ENCODE measurements around the gene IL1RAPL2.

IL1RAPL2 gene

DNA sequence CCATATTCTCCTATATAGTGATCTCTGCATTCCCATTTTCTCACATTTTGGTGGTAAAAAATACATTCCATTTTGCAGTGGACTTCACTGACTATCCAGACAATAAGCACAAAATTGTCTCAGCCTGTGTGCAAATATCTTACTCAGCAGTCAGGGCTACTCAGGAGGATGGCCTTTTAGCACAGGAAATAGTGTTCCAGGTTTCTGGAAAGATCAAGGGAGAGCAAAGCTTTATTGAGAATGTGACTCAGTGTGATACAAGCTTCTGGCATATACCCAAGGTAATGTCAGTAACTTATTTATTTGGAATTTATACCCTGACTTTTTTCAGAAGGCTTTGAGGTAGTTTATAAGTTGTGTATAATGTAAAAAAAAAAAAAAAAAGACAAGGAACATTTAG lies 421.1 kb downstream of the IL1RAPL2 start:
- no peak for ATAC-seq
- TF ChIP-seq RARB (CRISPR knock-in tag; IDR thresholded peaks at IDR 0.05) (no peak), ZC3H10 (CRISPR knock-in tag; IDR thresholded peaks at IDR 0.05) (no peak), GLIS3 (CRISPR knock-in tag; IDR thresholded peaks at IDR 0.05) (no peak), ZFP3 (CRISPR knock-in tag; IDR thresholded peaks at IDR 0.05) (no peak), ZNF8 (CRISPR knock-in tag; IDR thresholded peaks at IDR 0.05) (no peak), BACH2 (CRISPR knock-in tag; IDR thresholded peaks at IDR 0.05; ENCODE audit: borderline replicate concordance) (no peak), ZFP30 (CRISPR knock-in tag; IDR thresholded peaks at IDR 0.05) (no peak), ISL1 (CRISPR knock-in tag; IDR thresholded peaks at IDR 0.05) (no peak), TCF4 (CRISPR knock-in tag; IDR thresholded peaks at IDR 0.05; ENCODE audit: borderline replicate concordance) (no peak), ZNF565 (CRISPR knock-in tag; conservative IDR thresholded peaks at IDR 0.05; ENCODE audit: low read depth) (no peak), ARNTL (CRISPR knock-in tag; IDR thresholded peaks at IDR 0.05; ENCODE audit: borderline replicate concordance, low read depth) (no peak), TOX (CRISPR knock-in tag; IDR thresholded peaks at IDR 0.05; ENCODE audit: borderline replicate concordance) (no peak), OSR1 (CRISPR knock-in tag; IDR thresholded peaks at IDR 0.05) (no peak), ESRRG (CRISPR knock-in tag; IDR thresholded peaks at IDR 0.05) (no peak), PPARA (CRISPR knock-in tag; IDR thresholded peaks at IDR 0.05; ENCODE audit: borderline replicate concordance) (no peak), ZNF70 (CRISPR knock-in tag; IDR thresholded peaks at IDR 0.05) (no peak)
- TF ChIP-seq, protein P1, sequence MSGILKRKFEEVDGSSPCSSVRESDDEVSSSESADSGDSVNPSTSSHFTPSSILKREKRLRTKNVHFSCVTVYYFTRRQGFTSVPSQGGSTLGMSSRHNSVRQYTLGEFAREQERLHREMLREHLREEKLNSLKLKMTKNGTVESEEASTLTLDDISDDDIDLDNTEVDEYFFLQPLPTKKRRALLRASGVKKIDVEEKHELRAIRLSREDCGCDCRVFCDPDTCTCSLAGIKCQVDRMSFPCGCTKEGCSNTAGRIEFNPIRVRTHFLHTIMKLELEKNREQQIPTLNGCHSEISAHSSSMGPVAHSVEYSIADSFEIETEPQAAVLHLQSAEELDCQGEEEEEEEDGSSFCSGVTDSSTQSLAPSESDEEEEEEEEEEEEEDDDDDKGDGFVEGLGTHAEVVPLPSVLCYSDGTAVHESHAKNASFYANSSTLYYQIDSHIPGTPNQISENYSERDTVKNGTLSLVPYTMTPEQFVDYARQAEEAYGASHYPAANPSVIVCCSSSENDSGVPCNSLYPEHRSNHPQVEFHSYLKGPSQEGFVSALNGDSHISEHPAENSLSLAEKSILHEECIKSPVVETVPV (CRISPR knock-in tag; IDR thresholded peaks at IDR 0.05), result no peak
- TF ChIP-seq, protein P2, sequence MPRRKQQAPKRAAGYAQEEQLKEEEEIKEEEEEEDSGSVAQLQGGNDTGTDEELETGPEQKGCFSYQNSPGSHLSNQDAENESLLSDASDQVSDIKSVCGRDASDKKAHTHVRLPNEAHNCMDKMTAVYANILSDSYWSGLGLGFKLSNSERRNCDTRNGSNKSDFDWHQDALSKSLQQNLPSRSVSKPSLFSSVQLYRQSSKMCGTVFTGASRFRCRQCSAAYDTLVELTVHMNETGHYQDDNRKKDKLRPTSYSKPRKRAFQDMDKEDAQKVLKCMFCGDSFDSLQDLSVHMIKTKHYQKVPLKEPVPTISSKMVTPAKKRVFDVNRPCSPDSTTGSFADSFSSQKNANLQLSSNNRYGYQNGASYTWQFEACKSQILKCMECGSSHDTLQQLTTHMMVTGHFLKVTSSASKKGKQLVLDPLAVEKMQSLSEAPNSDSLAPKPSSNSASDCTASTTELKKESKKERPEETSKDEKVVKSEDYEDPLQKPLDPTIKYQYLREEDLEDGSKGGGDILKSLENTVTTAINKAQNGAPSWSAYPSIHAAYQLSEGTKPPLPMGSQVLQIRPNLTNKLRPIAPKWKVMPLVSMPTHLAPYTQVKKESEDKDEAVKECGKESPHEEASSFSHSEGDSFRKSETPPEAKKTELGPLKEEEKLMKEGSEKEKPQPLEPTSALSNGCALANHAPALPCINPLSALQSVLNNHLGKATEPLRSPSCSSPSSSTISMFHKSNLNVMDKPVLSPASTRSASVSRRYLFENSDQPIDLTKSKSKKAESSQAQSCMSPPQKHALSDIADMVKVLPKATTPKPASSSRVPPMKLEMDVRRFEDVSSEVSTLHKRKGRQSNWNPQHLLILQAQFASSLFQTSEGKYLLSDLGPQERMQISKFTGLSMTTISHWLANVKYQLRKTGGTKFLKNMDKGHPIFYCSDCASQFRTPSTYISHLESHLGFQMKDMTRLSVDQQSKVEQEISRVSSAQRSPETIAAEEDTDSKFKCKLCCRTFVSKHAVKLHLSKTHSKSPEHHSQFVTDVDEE (CRISPR knock-in tag; IDR thresholded peaks at IDR 0.05), result no peak

GRCh38 chrX:104988038-104988437 lies 422.0 kb downstream of the IL1RAPL2 start:
- TF ChIP-seq ISL1 (CRISPR knock-in tag; IDR thresholded peaks at IDR 0.05) (no peak), ESRRG (CRISPR knock-in tag; IDR thresholded peaks at IDR 0.05) (no peak), OSR1 (CRISPR knock-in tag; IDR thresholded peaks at IDR 0.05) (no peak), ZNF70 (CRISPR knock-in tag; IDR thresholded peaks at IDR 0.05) (no peak), SNAI2 (CRISPR knock-in tag; IDR thresholded peaks at IDR 0.05) (no peak), ZFP30 (CRISPR knock-in tag; IDR thresholded peaks at IDR 0.05) (no peak), PPARA (CRISPR knock-in tag; IDR thresholded peaks at IDR 0.05; ENCODE audit: borderline replicate concordance) (no peak), GLIS3 (CRISPR knock-in tag; IDR thresholded peaks at IDR 0.05) (no peak), RARB (CRISPR knock-in tag; IDR thresholded peaks at IDR 0.05) (no peak), ZNF565 (CRISPR knock-in tag; conservative IDR thresholded peaks at IDR 0.05; ENCODE audit: low read depth) (no peak), TOX (CRISPR knock-in tag; IDR thresholded peaks at IDR 0.05; ENCODE audit: borderline replicate concordance) (no peak)
- TF ChIP-seq, protein P1 (CRISPR knock-in tag; IDR thresholded peaks at IDR 0.05), result no peak
- TF ChIP-seq, protein P2 (CRISPR knock-in tag; IDR thresholded peaks at IDR 0.05), result no peak
- no peak for ATAC-seq

DNA sequence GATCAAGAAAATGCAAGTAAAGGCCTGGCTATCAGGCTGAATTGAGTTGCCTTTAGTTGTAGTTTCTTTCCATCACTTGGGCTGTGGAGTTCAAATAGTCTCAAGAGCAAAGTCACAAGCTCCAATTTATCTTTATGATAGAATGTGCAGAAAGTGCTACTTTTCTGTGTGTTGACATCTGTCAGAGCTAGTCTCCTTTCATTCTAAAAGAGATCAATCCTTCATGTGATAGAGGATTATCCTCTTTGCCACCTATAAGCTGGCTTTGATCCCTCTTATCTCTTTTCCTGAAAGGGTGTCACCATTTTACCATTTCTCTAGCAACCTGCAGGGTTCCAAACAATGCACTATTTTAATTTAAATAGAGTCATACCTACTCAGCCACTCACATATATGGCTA lies 429.5 kb downstream of the IL1RAPL2 start:
- TF ChIP-seq, protein P2 (CRISPR knock-in tag; IDR thresholded peaks at IDR 0.05), result no peak
- no peak for ATAC-seq
